ENCODE measurements around the gene PLCXD3.

DNA sequence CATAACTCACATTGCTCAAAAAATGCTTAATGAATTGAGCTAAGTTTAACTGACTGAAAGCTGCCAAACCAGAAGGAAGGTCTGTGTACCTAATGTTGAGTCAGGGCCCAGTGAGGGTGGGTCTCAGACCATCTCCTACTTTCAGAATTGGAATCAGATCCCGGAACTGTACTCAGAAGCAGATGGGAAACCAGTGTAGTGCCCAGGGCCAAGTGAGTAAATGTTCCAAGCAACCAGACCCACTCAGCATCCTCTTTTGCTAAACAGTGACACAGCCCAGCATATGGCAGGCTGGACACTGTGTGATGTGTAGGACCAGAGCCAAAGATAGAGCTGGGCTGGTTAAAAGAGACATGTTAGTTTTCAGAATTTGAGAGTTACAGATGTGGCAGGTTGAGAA lies 94.1 kb downstream of the PLCXD3 start:
- TF ChIP-seq CTCF (conservative IDR thresholded peaks at IDR 0.05) (no peak), EZH2 (IDR thresholded peaks at IDR 0.05; ENCODE audit: low read depth) (no peak)

Data from PC-9 (cell line).